Spleen (tissue), 11 donors: Measurements from ENCODE around the gene WHRN. TPM values are rescaled to one million over a fixed set of nuclear protein-coding genes. Genes with fewer than 3 reads are reported as not detected.

Experiments used
- DNase-seq: peaks from one replicate; pipeline ENCODE4 v3.0.0-alpha.2; 2020
- H3K27ac ChIP-seq, 8 donors: fragments of 200-600 bp; sonication (generic) in 7 of 8; 1 replicate in 4 of 8; 2 replicates in 4 of 8; pipeline versions ENCODE4 v1.5.0 to v1.8.0; 2016 to 2021; ENCODE audit warnings: inconsistent platforms in 4 of 8, mild to moderate bottlenecking in 4 of 8, moderate library complexity in 1 of 8
- H3K27me3 ChIP-seq, 7 donors: fragments of 200-600 bp; sonication (generic) in 6 of 7; replicated peaks in 1 of 7; 1 replicate in 4 of 7; 2 replicates in 3 of 7; pipeline versions ENCODE4 v1.5.0 to v1.8.0; 2016 to 2021; ENCODE audit warnings: inconsistent platforms in 3 of 7, mild to moderate bottlenecking in 1 of 7
- H3K36me3 ChIP-seq, 6 donors: fragments of 200-600 bp; sonication (generic) in 5 of 6; 1 replicate in 4 of 6; 2 replicates in 2 of 6; pipeline versions ENCODE4 v1.5.0 to v1.8.0; 2016 to 2021; ENCODE audit warnings: inconsistent platforms in 2 of 6
- H3K4me1 ChIP-seq, 6 donors: fragments of 200-600 bp; sonication (generic) in 5 of 6; 1 replicate in 3 of 6; 2 replicates in 3 of 6; pipeline versions ENCODE4 v1.5.0 to v1.8.0; 2016 to 2021; ENCODE audit warnings: inconsistent platforms in 3 of 6
- H3K4me3 ChIP-seq, 8 donors: fragments of 200-600 bp; sonication (generic) in 7 of 8; 1 replicate in 4 of 8; 2 replicates in 4 of 8; pipeline versions ENCODE4 v1.5.0 to v1.8.0; 2016 to 2021; ENCODE audit warnings: inconsistent platforms in 4 of 8, mild to moderate bottlenecking in 4 of 8, moderate library complexity in 2 of 8
- H3K9me3 ChIP-seq, 8 donors: fragments of 200-600 bp; sonication (generic) in 7 of 8; 1 replicate in 4 of 8; 2 replicates in 4 of 8; pipeline versions ENCODE4 v1.5.0 to v1.8.0; 2016 to 2021; ENCODE audit warnings: inconsistent platforms in 4 of 8
- CTCF ChIP-seq, 11 experiments: fragments of 200-600 bp in 7 of 11; fragments of 450-650 bp in 4 of 11; sonication (generic) in 4 of 11; IDR thresholded peaks in 8 of 11; conservative IDR thresholded peaks in 3 of 11; 1 replicate in 7 of 11; 2 replicates in 4 of 11; pipeline versions ENCODE4 v1.4.0 to v1.8.0; 2016 to 2021; ENCODE audit warnings: antibody characterized with exemption in 11 of 11, inconsistent platforms in 4 of 11, mild to moderate bottlenecking in 1 of 11
- POLR2A ChIP-seq, 3 donors: fragments of 450-650 bp; IDR thresholded peaks; one replicate each; pipeline ENCODE4 v1.5.1; 2017; ENCODE audit warnings: antibody characterized with exemption in 3 of 3, mild to moderate bottlenecking in 1 of 3
- POLR2AphosphoS5 ChIP-seq, 3 donors: sonication (generic); formaldehyde crosslinking; IDR thresholded peaks; one replicate each; pipeline ENCODE4 v1.5.1; 2017; ENCODE audit warnings: antibody characterized with exemption in 3 of 3
- WGBS, 5 donors: extraction: QIAGEN DNeasy Blood & Tissue Kit in 3 of 5; methylation state at CpG; one replicate each; pipeline versions ENCODE4 v1.1.5 to v1.1.7; 2013 to 2018; 5-methylcytosine and 5-hydroxymethylcytosine counted together
- intact Hi-C: fragments of 100-400 bp; cut with DNase I; formaldehyde crosslinking; loops from one replicate; pipeline ENCODE4 v1.15.0; 2023; ENCODE audit warnings: low total_unique reads
- polyA plus RNA-seq, 3 donors: library from polyadenylated mRNA; stranded (reverse); fragments of 200-250 nt; gene quantifications; one replicate each; pipeline ENCODE4 v1.2.1, GENCODE V29; 2013
- total RNA-seq, 7 donors: library from RNA; depleted of rRNA in 3 of 7; stranded (reverse); fragments of >200 nt in 3 of 7; fragmentation: NEBNext Ultra II Directional in 4 of 7; extraction: Animal tissue kit (Norgen Biotek cat#: 25700) in 4 of 7; gene quantifications; one replicate each; pipeline versions ENCODE4 v1.1.0 to v1.2.1, GENCODE V29; 2016 to 2021
- donor health status: healthy with polysubstance abuse.
- donor health status: DM: no; HTN: no; CAD: no; lungs with moderate emphysema.
- donor health status: DM: no; HTN: no; CAD: no.
- donor health status: Bipolar disorder and iron deficiency.
- donor health status: healthy.
- donor health status: DM: no; HTN: no; CAD: no.
- donor health status: DM: yes; HTN: yes; CAD: no.

WHRN gene
- total and polyA plus RNA-seq, 10 donors, result 3.7 to 51.6 (median 26.8) TPM

- H3K4me3 ChIP-seq, result no peak overlapping the region
- TF ChIP-seq POLR2AphosphoS5 (IDR thresholded peaks at IDR 0.05) (no peak), CTCF (IDR thresholded peaks at IDR 0.05 in 8 of 11, conservative IDR thresholded peaks at IDR 0.05 in 3 of 11) (no peak), POLR2A (IDR thresholded peaks at IDR 0.05) (no peak)
- DNase-seq, result no peak
- 63 to 79% (median 75%) methylated on average over 9 of the region's 9 CpGs for whole genome bisulfite sequencing, 5 donors
- intact Hi-C loops, result no loop called here
- H3K4me1 ChIP-seq, result peaks cover 0 to 8% (median 4%) of the 10 kb centered on the region in 6 donors
- no peaks in the 10 kb centered on the region for H3K9me3 ChIP-seq
- H3K36me3 ChIP-seq, result no peaks in the 10 kb centered on the region
- H3K27me3 ChIP-seq, result no peaks in the 10 kb centered on the region
- no peak overlapping the region for H3K27ac ChIP-seq
Observed at GRCh38 chr9:114539701-114540380, 34.6 kb upstream of the WHRN start.

GRCh38 chr9:114538241-114538640 is 33.0 kb upstream of the WHRN start:
- Histone ChIP-seq H3K27ac (no peak overlapping the region), H3K36me3 (no peaks in the 10 kb centered on the region), H3K9me3 (no peaks in the 10 kb centered on the region), H3K27me3 (no peaks in the 10 kb centered on the region), H3K4me1 (peaks cover 0 to 8% (median 4%) of the 10 kb centered on the region in 6 donors), H3K4me3 (no peak overlapping the region)
- peak; percentile 78 for DNase-seq
- WGBS, 5 donors, result 26 to 35% (median 27%) methylated on average over 5 of the region's 5 CpGs
- TF ChIP-seq POLR2A (IDR thresholded peaks at IDR 0.05) (no peak), POLR2AphosphoS5 (IDR thresholded peaks at IDR 0.05) (peak in 1 of 3 donors; percentile 36), CTCF (IDR thresholded peaks at IDR 0.05 in 8 of 11, conservative IDR thresholded peaks at IDR 0.05 in 3 of 11) (peak in 9 of 11 experiments; percentile 26 to 52 (median 39))
- intact Hi-C loops, result no loop called here

GRCh38 chr9:114532561-114533237 is 27.4 kb upstream of the WHRN start:
- Histone ChIP-seq H3K27me3 (peaks cover 0 to 3% (median 0%) of the 10 kb centered on the region in 7 donors), H3K9me3 (no peaks in the 10 kb centered on the region), H3K4me1 (no peaks in the 10 kb centered on the region), H3K27ac (peak overlapping the region in 5 of 8 donors; percentile 1 to 57 (median 36)), H3K4me3 (peak overlapping the region in 2 of 8 donors; percentile 14 to 34), H3K36me3 (no peaks in the 10 kb centered on the region)
- DNase-seq, result no peak
- 48 to 60% (median 51%) methylated on average over 13 of the region's 13 CpGs for WGBS, 5 donors
- TF ChIP-seq POLR2A (IDR thresholded peaks at IDR 0.05), result no peak
- intact Hi-C loops, result no loop called here

- no peak for DNase-seq
- TF ChIP-seq POLR2A (IDR thresholded peaks at IDR 0.05), result no peak
- no peak for TF ChIP-seq CTCF (IDR thresholded peaks at IDR 0.05 in 8 of 11, conservative IDR thresholded peaks at IDR 0.05 in 3 of 11)
- TF ChIP-seq POLR2AphosphoS5 (IDR thresholded peaks at IDR 0.05), result no peak
- no peaks in the 10 kb centered on the region for H3K4me1 ChIP-seq
- H3K27ac ChIP-seq, result no peak overlapping the region
- H3K9me3 ChIP-seq, result no peaks in the 10 kb centered on the region
- WGBS, 5 donors, result 83 to 98% (median 93%) methylated on average over 6 of the region's 6 CpGs
- no peak overlapping the region for H3K4me3 ChIP-seq
- intact Hi-C loops, result no loop called here
- no peaks in the 10 kb centered on the region for H3K36me3 ChIP-seq
- H3K27me3 ChIP-seq, result peaks cover 0 to 3% (median 0%) of the 10 kb centered on the region in 7 donors
Observed at GRCh38 chr9:114529285-114529684, 24.0 kb upstream of the WHRN start.
